ENCODE data around the gene KRTAP10-4.

DNA sequence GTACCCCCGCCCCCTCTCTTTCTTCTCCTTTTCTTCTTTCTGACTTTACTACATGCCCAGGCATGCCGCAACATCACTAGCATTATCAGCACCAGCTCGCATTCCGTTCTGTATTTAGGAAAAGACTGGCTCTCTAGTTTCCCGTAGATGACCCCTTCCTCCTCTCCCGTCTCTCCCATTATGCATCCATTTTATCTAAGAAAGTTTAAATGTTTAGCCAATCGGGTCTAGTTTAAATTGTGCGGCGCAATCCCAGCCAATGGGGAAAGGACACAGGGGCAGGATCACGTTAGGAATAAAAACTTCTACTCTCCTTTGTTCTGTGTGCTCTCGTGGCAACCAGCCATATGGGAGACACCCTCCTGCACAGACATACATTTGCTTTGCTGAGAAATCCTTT lies 24.5 kb downstream of the KRTAP10-4 start:
- TF ChIP-seq NR2F1 (conservative IDR thresholded peaks at IDR 0.05) (no peak), CHD2 (IDR thresholded peaks at IDR 0.05; ENCODE audit: borderline replicate concordance, low read depth, low read length) (no peak), POLR2AphosphoS5 (IDR thresholded peaks at IDR 0.05; ENCODE audit: low read length) (no peak), FOXM1 (IDR thresholded peaks at IDR 0.05; ENCODE audit: low read depth, low read length) (no peak)
- TF ChIP-seq, protein P1, sequence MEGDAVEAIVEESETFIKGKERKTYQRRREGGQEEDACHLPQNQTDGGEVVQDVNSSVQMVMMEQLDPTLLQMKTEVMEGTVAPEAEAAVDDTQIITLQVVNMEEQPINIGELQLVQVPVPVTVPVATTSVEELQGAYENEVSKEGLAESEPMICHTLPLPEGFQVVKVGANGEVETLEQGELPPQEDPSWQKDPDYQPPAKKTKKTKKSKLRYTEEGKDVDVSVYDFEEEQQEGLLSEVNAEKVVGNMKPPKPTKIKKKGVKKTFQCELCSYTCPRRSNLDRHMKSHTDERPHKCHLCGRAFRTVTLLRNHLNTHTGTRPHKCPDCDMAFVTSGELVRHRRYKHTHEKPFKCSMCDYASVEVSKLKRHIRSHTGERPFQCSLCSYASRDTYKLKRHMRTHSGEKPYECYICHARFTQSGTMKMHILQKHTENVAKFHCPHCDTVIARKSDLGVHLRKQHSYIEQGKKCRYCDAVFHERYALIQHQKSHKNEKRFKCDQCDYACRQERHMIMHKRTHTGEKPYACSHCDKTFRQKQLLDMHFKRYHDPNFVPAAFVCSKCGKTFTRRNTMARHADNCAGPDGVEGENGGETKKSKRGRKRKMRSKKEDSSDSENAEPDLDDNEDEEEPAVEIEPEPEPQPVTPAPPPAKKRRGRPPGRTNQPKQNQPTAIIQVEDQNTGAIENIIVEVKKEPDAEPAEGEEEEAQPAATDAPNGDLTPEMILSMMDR (IDR thresholded peaks at IDR 0.05 in 2 of 3, conservative IDR thresholded peaks at IDR 0.05 in 1 of 3; ENCODE audit: control insufficient read depth in 2 of 3, extremely low read depth in 1 of 3, insufficient read depth in 1 of 3, low read depth in 3 of 3, low read length in 3 of 3) = no peak

Data from GM12878 (cell line).